Suppressor macrophage treated with lipopolysaccharide for 4 hours (primary cell): ENCODE measurements around the gene CXorf65.

Source experiments
- DNase-seq: peaks from one replicate; pipeline ENCODE4 v3.0.0-alpha.2; 2020

The CXorf65 gene

DNA sequence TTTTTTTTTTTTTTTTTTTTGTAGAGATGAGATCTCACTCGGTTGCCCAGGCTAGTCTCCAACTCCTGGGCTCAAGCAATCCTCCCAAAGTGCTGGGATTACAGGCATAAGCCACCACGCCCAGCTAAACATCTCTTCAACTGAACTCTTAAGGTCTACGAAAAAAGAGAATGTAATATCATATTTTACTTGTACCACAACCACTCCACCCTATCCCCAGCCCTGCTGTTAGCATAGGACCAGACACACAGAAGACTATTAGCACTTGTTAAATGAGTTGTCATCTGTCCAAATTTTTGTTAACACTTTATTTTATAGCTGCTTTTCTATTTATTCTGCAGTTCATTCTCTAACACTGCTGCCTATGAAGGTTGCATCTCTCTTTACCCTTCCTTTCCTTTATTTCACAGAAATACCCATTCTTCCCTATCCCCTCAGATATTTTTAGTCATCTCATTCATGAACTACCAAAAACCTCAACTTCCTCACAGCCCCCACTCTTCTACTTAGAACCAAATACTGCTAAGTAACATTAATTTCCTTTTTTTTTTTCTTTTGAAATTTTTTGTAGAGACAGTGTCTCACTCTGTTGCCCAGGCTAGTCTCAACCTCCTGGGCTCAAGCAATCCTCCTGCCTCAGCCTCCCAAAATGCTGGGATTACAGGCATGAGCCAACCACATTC, 48.6 kb downstream of the CXorf65 start:
- peak; percentile 37 for DNase-seq

DNA sequence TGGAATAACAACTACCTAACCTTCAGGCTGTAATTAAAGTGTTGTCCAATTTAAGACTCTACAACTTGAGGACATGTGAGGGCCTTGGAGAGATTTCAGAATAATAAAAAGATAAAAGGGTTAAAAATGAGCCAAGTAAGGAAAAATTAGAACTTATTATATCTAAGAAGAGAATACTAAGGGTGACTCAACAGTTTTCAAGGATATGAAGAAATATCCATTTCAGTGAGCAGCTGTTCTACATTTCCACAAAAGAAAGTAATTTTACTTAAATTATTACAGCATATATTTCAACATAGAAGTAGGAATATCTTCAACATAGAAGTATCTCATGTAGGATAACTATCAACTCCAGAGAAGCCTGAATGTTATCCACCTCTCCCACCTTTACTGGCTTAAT, 49.7 kb downstream of the CXorf65 start:
- DNase-seq = peak; percentile 45
